GM19023 (cell line): ENCODE measurements around the gene UGT8.
"Not testable (repeated sequence)": the region's sequence is repeated elsewhere in the genome, so short reads cannot be mapped to it uniquely, and the experiment has no call there.

Experiments used
- ATAC-seq: cut with Tn5 transposase; IDR thresholded peaks from one replicate; pipeline ENCODE4 v1.9.1; 2021; ENCODE audit warnings: mild to moderate bottlenecking, moderate library complexity; ENCODE audit not compliant: unreplicated experiment

Gene UGT8, protein sequence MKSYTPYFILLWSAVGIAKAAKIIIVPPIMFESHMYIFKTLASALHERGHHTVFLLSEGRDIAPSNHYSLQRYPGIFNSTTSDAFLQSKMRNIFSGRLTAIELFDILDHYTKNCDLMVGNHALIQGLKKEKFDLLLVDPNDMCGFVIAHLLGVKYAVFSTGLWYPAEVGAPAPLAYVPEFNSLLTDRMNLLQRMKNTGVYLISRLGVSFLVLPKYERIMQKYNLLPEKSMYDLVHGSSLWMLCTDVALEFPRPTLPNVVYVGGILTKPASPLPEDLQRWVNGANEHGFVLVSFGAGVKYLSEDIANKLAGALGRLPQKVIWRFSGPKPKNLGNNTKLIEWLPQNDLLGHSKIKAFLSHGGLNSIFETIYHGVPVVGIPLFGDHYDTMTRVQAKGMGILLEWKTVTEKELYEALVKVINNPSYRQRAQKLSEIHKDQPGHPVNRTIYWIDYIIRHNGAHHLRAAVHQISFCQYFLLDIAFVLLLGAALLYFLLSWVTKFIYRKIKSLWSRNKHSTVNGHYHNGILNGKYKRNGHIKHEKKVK

DNA sequence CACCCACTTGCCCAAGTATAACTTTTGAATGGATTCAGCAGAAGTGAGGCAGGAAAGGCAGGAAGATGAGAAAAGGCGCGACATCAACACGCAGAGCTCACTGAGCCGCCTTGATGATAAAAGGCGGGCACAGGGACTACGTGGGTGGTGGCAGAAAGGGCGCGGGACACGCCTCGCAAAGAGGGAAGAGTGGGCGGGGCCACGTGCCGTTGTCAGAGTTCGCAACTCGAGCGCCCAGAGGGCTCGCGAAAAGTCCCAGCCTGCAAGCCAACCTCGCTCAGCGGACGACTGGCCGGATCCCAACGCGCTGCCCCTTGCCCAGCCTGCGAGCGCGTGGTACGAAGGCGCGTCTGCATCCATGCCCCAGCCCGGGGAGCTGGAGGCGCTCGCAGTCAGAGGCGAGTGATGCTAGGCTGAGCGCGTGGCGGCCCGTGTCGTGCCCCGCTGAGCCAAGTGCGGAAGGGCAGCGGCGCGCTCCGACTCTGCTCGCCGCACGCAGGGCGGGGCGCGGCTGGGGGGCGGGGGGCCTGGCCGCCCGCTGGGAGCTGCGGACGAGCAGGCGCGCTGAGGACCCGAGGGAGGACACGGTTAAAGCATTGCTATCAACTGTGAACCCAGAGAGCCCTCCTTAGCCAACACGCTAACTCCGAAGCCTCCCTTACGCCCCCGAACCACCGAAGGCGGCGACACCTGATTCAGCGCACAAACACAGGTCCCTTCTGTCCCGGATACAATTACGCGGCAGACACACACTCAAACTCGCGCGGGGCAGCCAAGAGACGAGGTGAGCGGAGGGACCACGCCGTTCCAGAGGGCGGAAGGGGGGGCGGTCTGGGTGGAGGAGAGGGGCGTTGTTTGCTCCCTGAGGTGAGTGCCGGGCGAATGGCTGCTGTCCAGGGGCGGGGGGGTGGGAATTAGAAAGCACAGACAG, at the start of gene UGT8:
Gene UGT8 (plus strand): TSS at position 617 of the 931 bp plus-strand sequence. CDS start 24,074 bp downstream, outside the sequence.
- ATAC-seq, result peak; percentile 39

DNA sequence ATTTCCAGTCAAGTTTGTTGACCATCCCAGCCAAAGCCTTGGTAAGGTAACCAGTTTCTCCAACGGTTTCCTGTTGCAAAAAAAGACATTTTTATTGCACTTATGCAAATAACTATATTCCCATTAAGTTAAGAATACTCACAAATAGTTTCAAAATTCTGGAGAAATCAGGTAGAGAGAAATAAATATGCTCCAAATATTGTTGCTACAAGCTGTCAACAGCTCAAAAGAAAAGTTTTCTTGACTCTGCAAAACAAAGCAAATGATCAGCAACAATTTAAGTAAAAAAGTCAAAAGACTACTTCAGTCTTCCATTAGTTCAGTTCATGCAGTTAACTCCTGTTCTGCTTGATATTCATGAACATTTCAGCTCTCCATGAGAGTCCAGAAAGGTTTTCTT, 49.0 kb upstream of the UGT8 start:
- ATAC-seq, result no peak

DNA sequence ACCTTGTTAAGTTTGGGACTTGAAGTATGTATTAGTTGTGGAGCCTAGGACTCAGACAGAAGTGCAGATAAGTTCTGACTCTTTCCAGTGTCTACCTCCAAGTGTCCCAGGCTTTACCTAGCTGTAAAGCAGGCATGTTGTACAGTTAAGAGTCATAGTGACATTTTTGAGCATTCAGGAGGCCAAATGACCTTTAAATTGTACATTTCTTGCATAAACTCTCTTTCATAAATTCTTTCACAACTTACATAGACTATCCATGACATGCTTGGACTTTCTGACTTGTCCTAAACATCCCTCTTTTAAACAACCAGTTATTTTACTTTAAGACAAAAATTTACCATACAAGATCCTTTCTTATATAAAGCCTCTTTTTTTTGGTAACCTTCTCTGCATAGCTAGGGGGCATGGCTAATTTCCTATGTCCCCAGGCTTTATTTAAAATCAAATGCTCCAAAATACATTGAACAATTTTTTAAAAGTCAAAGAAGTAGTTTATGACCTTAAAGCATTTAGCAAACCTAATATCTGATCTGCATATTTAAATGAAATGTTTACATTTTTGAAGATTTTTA, 40.1 kb upstream of the UGT8 start:
- ATAC-seq, result no peak

DNA sequence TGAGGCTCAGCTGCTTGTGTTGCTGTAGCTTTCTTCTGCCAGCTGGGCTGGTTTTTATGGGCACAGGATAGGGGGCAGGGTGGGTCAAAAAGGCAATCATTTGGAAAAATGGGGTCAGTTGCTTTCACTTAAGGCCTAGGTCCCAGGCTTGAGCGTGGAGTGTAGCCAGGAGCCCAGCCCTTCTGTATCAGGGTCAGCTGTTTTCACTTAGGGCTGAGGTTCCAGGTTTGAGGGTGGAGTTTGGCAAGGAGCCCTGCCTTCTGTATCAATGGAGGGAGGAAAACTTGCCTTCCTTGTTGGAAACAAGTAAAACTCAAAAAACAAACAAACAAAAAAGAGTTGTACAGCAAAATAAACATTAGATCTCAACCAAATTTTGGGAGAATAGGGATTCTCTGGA, 37.0 kb upstream of the UGT8 start:
- no peak for ATAC-seq

DNA sequence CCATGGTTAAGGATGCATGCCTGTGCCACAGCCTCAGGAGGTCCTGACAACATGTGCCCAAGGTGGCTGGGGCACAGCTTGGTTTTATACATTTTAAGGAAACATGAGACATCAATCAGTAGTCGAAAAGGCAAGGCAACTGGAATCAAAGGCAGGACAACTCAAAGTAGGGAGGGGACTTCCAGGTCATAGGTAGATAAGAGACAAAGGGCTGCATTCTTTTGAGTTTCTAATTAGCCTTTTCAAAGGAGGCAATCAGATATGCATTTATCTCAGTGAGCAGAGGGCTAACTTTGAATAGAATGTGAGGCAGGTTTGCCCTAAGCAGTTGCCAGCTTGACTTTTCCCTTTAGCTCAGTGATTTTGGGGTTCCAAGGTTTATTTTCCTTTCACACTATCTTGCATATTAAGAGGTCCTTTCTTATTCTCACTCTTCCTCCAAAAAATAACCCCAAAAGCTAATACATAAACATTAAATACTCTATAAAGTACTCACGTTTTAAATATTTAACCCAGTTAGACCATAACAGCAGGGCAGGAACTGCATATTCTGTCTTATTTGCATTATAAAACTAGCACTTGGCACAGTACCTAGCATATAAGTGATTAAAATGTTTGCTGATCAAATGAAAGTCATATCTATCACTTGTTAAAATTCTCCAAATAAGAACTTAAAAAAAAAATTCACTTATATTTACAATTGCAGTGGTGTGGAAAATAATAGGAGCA, 36.3 kb upstream of the UGT8 start:
- ATAC-seq, result no peak

DNA sequence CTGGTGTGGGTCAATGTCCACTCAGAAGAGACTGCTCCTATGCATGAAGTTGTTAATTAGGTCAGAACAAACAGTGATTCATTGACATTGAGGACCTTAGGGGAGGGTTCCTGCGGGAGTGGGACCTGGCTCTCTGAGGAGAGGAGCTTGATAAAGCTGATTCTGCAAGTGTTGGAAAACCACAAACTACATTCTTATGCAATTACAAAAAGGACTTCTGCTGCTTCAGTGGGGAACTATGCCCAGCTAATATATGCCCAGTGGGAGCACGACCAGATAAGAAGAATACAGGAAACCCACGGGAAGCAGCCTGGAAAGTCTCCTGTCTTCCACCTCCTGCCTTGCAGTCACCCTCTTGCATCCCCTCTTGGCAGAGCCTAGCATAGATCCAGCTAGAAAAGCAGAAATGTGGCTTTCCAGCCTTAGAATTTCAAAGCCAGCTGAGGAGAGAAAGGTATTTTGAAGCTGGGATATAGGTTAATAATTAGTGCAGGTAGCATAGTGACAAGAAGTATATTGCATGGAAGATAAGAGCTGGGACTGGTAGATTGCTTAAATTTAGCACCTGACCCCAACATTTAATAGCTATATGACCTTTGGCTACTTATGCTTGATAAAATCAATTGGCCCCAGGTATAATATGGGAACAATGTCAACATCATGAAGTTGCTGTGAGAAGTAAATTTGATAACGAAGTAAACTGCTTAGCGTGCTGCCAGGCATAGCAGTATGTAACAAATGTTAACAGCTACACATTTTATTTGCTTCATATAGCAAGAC, 34.9 kb upstream of the UGT8 start:
- ATAC-seq, result no peak

DNA sequence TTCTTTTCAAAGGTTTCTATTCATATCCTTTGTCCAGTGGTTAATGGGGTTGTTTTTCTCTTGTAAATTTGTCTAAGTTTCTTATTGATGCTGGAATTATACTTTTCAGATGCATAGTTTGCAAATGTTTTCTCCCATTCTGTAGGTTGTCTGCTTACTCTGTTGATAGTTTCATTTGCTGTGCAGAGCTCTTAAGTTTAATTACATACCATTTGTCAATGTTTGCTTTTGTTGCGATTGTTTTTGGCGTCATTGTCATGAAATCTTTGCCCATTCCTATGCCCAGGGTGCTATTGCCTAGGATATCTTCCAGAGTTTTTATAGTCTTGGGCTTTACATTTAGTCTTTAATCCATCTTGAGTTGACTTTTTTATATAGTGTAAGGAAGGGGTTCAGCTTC, 21.2 kb upstream of the UGT8 start:
- ATAC-seq, result no peak

DNA sequence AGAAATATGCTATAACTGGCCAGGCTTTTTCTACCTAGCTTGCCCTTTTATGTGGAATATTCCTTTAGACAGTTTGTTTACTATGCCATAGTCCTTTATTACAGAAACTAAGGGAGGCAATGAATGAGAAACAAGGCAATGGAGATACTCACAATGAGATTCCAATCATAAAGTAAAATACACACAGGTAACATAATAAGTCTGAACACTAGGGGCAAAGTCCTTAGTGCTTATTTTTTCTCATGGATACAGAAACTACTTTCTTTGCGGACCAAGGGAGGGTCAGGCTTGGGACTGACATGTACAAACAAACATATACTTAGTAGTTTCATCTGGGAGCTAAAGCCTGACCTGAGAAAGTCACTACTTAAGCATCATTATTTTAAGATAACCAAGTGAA, 16.0 kb upstream of the UGT8 start:
- no peak for ATAC-seq

DNA sequence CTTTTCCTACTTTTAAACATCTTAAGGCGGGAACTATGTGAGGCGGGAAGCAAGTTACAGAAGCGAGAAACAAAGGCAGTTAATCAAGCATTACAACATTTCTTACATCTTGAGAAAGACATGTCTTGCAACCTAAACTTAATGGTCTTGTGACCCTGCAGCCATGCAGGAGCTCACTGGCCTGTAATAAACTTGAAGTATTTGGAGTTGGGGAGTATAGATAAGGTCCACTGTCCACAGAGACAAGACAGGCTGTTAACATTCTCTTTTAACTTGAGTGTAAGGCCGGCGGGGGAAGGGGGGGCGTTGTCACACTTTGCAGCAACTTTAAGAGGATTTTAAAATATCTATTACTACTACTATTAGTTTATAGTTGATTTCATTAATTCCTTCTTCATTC, 10.3 kb upstream of the UGT8 start:
- ATAC-seq, result no peak

DNA sequence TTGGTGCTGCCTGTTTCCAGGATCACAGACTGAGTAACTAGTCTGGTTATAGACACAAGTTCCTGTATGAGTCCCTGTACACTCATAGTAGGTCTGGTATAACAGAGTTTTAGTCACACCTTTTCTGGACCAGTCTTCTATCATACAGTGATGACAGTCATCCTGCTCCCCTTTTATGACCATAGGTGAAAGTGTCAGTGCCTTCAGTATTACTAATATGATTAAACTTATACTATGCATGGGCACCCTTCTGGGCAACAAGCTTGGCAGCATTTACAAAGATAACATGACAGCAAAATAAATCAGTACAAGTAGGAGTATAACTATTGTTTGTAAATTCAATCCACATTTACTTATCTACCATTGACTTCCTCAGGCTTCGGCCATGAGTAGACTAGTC, 8.2 kb upstream of the UGT8 start:
- ATAC-seq, result not testable (repeated sequence)

DNA sequence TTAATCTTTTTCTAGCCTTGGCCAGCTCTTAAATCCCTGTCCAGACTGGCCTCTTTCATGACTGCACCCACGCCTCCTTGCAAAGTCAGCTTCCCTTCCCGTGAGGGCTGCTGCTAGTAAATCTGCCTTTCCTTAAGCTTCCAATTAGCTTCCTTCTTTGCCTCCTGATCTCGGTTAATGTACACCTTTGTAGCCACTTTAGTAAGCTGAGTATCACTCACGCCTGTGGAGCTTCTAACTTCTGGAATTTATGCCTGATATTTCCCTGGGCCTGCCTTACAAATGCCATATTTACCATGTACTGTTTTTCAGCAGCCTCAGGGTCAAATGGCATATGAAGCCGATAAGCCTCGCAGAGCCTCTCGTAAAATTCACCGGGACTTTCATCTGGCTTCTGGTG, 5.1 kb upstream of the UGT8 start:
- no peak for ATAC-seq

DNA sequence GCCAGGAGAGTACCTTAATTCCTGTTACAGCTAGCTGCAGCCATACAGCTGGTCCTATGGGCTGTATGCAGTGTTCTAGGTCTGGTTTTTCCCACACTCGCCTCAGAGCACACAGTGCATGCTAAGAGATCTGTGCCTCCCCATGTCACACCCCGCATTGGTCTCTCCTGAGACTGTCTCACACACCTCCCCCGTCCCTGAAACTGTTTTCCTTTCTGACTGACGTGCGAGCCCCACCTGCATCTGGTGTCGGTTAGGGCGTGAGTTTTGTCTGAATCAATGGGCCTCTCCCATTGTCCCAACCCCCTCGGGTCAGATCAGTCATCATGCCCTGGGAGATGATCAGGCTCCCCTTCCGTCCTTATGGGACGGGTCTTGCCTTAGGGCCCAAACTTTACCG, 3.4 kb upstream of the UGT8 start:
- no peak for ATAC-seq

DNA sequence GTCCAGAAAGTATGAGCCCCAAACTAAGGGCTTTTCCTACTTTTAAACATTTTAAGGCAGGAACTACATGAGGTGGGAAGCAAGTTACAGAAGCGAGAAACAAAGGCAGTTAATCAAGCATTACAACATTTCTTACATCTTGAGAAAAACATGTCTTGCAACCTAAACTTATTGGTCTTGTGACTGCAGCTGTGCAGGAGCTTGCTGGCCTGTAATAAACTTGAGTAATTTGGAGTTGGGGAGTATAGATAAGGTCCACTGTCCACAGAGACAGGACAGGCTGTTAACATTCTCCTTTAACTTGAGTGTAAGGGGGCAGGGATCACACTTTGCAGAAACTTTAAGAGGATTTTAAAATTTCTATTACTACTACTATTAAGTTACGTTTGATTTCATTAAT, 2.7 kb upstream of the UGT8 start:
- ATAC-seq, result no peak

DNA sequence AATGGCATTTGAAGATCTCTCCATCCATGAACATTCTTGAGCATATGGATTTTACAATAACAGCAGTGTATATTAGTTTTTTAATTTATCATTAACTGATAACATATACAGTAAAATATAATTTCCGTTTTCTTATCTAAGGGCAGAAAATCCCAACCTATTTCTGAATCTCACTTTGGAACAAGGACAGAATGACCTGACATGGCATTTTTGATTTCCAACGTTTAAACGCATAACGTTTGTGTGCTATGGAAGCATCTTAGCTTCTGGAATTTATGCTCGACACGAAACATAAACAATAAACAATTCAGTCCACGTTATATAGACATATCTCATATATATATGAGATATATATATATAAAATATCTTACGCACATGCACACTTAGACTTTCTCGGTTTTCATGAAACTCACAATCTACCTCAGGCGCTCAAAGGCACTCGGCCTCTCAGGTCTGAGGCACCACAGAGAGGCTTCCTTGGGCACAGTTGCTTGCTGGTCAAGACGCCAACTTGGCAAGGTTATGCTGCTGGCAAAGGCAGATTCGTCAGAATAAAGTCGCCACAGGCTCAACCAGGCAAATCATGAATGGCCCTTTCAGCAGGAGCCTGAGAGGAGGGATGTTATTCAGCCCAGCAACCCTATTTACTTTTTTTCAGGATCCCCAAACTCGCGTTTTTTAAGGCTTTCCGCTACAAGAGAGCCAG, 1.0 kb upstream of the UGT8 start:
- ATAC-seq, result no peak

DNA sequence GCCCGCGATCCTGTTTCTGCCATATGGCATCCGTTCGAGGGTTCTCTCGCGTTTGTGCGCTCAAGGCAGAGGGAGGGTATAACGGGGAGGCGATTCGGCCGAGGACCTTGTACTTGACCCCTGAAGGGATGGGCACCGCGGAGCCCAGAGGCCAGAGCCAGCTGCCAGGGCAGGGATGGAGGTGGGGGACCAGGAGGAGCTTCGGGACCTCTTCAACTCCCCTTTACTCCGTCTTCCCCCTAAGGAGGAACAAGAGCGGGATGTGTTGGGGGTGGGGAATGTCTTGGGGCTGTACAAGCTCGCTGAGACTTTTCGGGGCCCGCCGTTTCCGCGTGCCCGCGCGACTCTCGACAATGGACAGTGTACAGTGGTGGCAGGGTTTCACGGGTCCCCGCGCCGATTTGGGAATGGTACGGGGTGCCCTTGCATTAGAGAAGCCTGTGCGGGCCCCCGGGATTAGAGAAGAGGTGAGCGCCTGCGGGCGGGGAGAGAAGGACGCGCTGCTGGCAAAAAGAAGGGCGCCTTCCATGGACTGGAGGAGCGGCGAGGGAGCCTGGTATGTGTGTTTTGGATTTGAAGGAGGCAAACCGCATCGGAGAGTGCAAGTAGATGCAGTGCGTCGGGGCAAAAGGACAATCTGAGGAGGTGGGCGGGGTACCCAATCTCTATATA, 760 bp downstream of the UGT8 start:
- ATAC-seq, result no peak

DNA sequence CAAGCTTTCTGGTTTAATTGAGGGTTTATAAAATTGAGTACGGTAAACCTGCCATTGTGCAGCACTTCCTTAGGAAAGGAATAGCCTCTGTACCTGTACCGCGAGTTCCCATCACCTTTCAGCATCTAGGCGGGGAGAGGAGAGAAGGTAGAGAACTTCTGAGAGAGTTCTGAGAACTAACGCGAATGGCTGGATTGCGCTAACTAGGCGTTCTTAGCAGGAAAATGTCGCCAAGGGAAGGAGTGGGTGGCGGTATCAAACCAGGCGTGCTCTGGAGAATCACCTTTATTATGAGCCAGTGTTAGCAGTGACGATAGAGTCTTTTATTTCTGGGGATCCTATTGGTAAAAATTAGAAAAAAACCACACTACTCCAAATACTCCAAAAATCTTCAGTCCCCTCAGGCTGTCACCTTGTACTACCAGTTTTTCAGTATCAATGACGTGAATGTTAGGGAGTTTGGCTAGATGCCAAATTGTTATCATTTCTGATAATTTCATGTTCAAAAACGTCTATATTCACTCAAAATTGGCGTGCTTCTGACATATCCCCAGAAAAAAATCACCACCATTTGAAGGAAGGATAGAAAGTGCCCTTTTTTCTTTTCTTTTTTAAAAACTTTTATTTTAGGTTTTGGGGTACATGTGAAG, 1.4 kb downstream of the UGT8 start:
- no peak for ATAC-seq

DNA sequence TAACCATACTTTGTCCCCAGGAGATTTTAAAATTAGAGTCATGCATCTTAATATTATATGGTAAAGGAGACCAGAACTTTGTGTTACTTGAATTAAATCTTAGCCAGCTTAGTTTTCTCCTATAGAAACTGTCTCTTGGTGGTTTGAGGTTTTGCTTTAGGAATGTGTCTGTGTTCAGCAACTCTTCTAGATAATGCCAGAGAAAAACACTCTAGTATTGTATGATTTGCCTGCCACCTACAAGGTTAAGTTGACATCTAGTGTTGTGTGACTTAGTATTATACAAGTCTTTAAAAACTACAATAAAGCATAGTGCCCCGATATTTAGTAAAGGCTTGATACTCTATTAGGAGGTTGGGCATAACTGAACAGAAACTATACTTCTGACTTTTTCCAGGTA, 2.1 kb downstream of the UGT8 start:
- ATAC-seq, result no peak
